NB4 (cell line): ENCODE data around the gene C2CD2.

Source experiments
- DNase-seq: peaks from one replicate; pipeline ENCODE4 v3.0.0; 2010; ENCODE audit warnings: low read depth
- H3K4me3 ChIP-seq: one replicate; pipeline ENCODE4 v1.5.1; 2011; ENCODE audit warnings: mild to moderate bottlenecking, low read depth, low read length, moderate library complexity
- CTCF ChIP-seq: IDR thresholded peaks from one replicate; pipeline ENCODE4 v1.5.1; 2012; ENCODE audit warnings: low read depth, low read length
- MAX ChIP-seq: IDR thresholded peaks from 2 replicates; pipeline ENCODE4 v1.6.1; 2011; ENCODE audit warnings: low read depth, low read length
- MYC ChIP-seq: IDR thresholded peaks from 2 replicates; pipeline ENCODE4 v1.6.1; 2011; ENCODE audit warnings: low read depth, low read length
- POLR2A ChIP-seq: IDR thresholded peaks from 2 replicates; pipeline ENCODE4 v1.6.1; 2011; ENCODE audit warnings: mild to moderate bottlenecking; ENCODE audit not compliant: insufficient read length; ENCODE audit errors: extremely low read depth

C2CD2 gene

DNA sequence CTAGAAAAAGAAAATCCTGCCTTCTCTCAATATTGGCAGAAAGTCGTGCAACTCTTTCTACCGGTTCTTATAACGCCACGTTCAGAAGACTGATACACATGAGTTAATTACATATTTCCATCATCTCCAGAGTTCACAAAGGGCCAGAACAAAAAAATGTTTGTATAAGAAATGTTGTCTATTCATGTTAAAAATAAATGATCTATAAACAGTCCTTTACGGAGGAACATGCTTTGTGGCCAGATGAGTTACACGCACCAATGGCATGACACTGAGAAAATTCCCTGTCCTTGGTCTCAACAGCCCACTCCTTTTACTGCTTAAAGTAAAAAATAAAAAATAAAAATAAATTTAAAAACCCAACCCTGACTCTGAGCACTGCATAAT lies 29.5 kb downstream of the C2CD2 start:
- TF ChIP-seq MAX (no peak), POLR2A (no peak), MYC (no peak), CTCF (no peak)
- no peak overlapping the region for H3K4me3 ChIP-seq
- no peak for DNase-seq

- no peak overlapping the region for H3K4me3 ChIP-seq
- DNase-seq: no peak
These were observed 30.0 kb downstream of the C2CD2 start for GRCh38 chr21:41923631-41924367.

GRCh38 chr21:41923186-41923585 lies 30.6 kb downstream of the C2CD2 start:
- H3K4me3 ChIP-seq: no peak overlapping the region

More at GRCh38 chr21:41923631-41924367, 30.0 kb downstream of the C2CD2 start:
- no peak for TF ChIP-seq MYC
- TF ChIP-seq POLR2A: no peak
- TF ChIP-seq CTCF: no peak
- TF ChIP-seq MAX: no peak

GRCh38 chr21:41921021-41921420 lies 32.8 kb downstream of the C2CD2 start:
- no peak for TF ChIP-seq CTCF
- TF ChIP-seq MAX: no peak
- TF ChIP-seq POLR2A: no peak
- no peak for TF ChIP-seq MYC
- H3K4me3 ChIP-seq: no peak overlapping the region
- no peak for DNase-seq

More at GRCh38 chr21:41923186-41923585, 30.6 kb downstream of the C2CD2 start:
- DNase-seq: no peak
- TF ChIP-seq POLR2A (no peak), MAX (no peak)

DNA sequence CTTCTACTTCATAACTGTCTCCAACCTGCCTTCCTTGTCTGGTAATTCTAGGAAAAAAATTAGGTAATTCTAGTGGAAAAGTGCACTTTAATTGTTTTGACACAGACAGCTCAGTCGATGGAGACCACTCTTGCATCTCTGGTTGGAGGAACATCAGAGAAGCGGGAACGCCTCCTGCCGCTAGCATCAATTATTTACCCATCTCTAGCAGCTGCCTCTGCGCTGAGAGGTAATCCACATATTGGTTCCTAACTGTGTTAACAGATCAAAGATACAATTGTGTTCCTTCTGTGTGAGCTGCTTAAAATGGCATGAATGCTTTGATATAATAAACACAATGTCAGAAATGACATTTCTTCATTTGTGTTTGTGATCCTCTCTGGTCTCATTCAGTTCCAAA lies 33.3 kb downstream of the C2CD2 start:
- H3K4me3 ChIP-seq: no peak overlapping the region
- no peak for TF ChIP-seq MYC
- no peak for TF ChIP-seq MAX
- no peak for TF ChIP-seq CTCF
- no peak for DNase-seq

GRCh38 chr21:41919666-41920398 lies 34.0 kb downstream of the C2CD2 start:
- TF ChIP-seq POLR2A: no peak
- TF ChIP-seq CTCF: no peak
- TF ChIP-seq MAX: no peak
- no peak for TF ChIP-seq MYC
- DNase-seq: no peak
- H3K4me3 ChIP-seq: no peak overlapping the region
